Endodermal cell (in vitro differentiated cells): ENCODE results near the gene ANKRD36C. TPM values are rescaled to one million over a fixed set of nuclear protein-coding genes. Genes with fewer than 3 reads are reported as not detected.
A peak's percentile ranks its signal among the peaks of the same experiment; 100 is the strongest.
"Not testable (repeated sequence)": the region's sequence is repeated elsewhere in the genome, so short reads cannot be mapped to it uniquely, and the experiment has no call there.

Source experiments
- DNase-seq: peaks from one replicate; pipeline ENCODE4 v3.0.0-alpha.2; 2017
- H3K27ac ChIP-seq: 2 replicates; pipeline ENCODE4 v1.5.1; 2013; ENCODE audit warnings: mild to moderate bottlenecking, low read depth, low read length, moderate library complexity
- H3K27me3 ChIP-seq: 2 replicates; pipeline ENCODE4 v1.6.1; 2013; ENCODE audit warnings: mild to moderate bottlenecking, low read length, moderate library complexity; ENCODE audit not compliant: insufficient read depth, control insufficient read depth, poor library complexity, severe bottlenecking
- H3K36me3 ChIP-seq: 2 replicates; pipeline ENCODE4 v1.7.0; 2013; ENCODE audit warnings: mild to moderate bottlenecking, low read length, moderate library complexity; ENCODE audit not compliant: control insufficient read depth, insufficient read depth
- H3K4me1 ChIP-seq: one replicate; pipeline ENCODE4 v1.7.0; 2013; ENCODE audit warnings: low read length; ENCODE audit not compliant: control insufficient read depth, insufficient read depth
- H3K4me3 ChIP-seq: 2 replicates; pipeline ENCODE4 v1.5.1; 2013; ENCODE audit warnings: mild to moderate bottlenecking, low read length, moderate library complexity
- H3K9ac ChIP-seq: 2 replicates; pipeline ENCODE4 v1.6.1; 2013; ENCODE audit warnings: mild to moderate bottlenecking, low read length, moderate library complexity; ENCODE audit not compliant: poor library complexity, severe bottlenecking; ENCODE audit errors: extremely low read depth
- H3K9me3 ChIP-seq: 2 replicates; pipeline ENCODE4 v1.6.1; 2013; ENCODE audit warnings: mild to moderate bottlenecking, low read length, moderate library complexity; ENCODE audit not compliant: control insufficient read depth
- H3K27ac Mint-ChIP-seq: 2 replicates; pipeline ENCODE4 v1.8.0; 2020; ENCODE audit warnings: mixed read lengths
- H3K27me3 Mint-ChIP-seq: 2 replicates; pipeline ENCODE4 v1.8.0; 2021; ENCODE audit warnings: mild to moderate bottlenecking, mixed read lengths; ENCODE audit not compliant: insufficient read depth
- H3K36me3 Mint-ChIP-seq: 2 replicates; pipeline ENCODE4 v1.8.0; 2020; ENCODE audit warnings: low read depth, mixed read lengths
- H3K4me1 Mint-ChIP-seq: 2 replicates; pipeline ENCODE4 v1.8.0; 2020; ENCODE audit warnings: mixed read lengths
- H3K4me3 Mint-ChIP-seq: 2 replicates; pipeline ENCODE4 v1.8.0; 2020; ENCODE audit warnings: mild to moderate bottlenecking, moderate library complexity, mixed read lengths
- H3K9me3 Mint-ChIP-seq: 2 replicates; pipeline ENCODE4 v1.8.0; 2020; ENCODE audit warnings: mild to moderate bottlenecking, mixed read lengths
- CTCF ChIP-seq: fragments of 200-600 bp; sonication (generic); conservative IDR thresholded peaks from 2 replicates; pipeline ENCODE4 v1.5.0; 2021; ENCODE audit warnings: antibody characterized with exemption, mild to moderate bottlenecking
- WGBS, 2 experiments: methylation state at CpG; one replicate each; pipeline versions ENCODE4 v1.1.5 to v1.1.7; 2013; ENCODE audit warnings: missing lambda C conversion rate in 2 of 2, mixed read lengths in 1 of 2; ENCODE audit not compliant: insufficient coverage in 1 of 2, insufficient read length in 1 of 2; 5-methylcytosine and 5-hydroxymethylcytosine counted together
- total RNA-seq, 2 donors: library from RNA; stranded (reverse); fragmentation: NEBNext Ultra II Directional in 1 of 2; extraction: Animal tissue kit (Norgen Biotek cat#: 25700) in 1 of 2; gene quantifications; 2 replicates in 1 of 2; 3 replicates in 1 of 2; pipeline ENCODE4 v1.2.1, GENCODE V29; 2021

Gene ANKRD36C
- total RNA-seq, 2 donors from 2014 or later, result 21.1 to 32.2 TPM

- H3K36me3 Mint-ChIP-seq, H3K4me3 ChIP-seq, H3K27ac ChIP-seq, H3K9me3 Mint-ChIP-seq, H3K27ac Mint-ChIP-seq, H3K9ac ChIP-seq, H3K27me3 ChIP-seq, H3K27me3 Mint-ChIP-seq, H3K9me3 ChIP-seq, H3K4me1 ChIP-seq, H3K4me1 Mint-ChIP-seq, H3K4me3 Mint-ChIP-seq, H3K36me3 ChIP-seq: not testable (repeated sequence)
- 42 to 67% methylated on average over 2 to 11 of the region's 19 CpGs for WGBS, 2 experiments
- DNase-seq, result peak; percentile 96
- peak; percentile 89 for TF ChIP-seq CTCF
These were observed 31.2 kb upstream of the ANKRD36C start for GRCh38 chr2:96022701-96023447.

DNA sequence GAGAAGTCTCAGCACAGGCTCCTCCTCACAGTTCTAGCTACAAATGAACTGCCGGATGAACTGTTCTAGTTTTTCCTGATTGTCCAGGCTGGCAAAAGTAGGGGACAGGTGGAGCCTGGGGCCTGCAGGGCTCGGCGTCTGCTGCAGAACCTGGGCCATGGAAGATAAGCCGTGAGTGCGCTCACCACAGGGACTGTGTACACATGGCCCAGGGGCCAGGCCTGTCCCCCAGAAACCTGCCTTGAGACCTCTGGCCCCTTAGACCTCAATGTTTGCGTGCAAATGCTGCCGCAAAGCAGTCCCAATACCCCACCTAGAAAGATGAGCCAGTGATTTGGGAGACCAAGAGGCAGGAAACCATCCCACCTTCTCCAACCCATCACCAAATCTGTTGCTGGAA is 30.5 kb upstream of the ANKRD36C start:
- not testable (repeated sequence) for H3K9ac ChIP-seq, H3K27me3 ChIP-seq, H3K27ac Mint-ChIP-seq, H3K27me3 Mint-ChIP-seq, H3K9me3 Mint-ChIP-seq, H3K4me3 ChIP-seq, H3K4me3 Mint-ChIP-seq, H3K9me3 ChIP-seq, H3K27ac ChIP-seq, H3K36me3 ChIP-seq, H3K4me1 Mint-ChIP-seq, H3K4me1 ChIP-seq, H3K36me3 Mint-ChIP-seq
- 91 to 100% methylated on average over 2 to 7 of the region's 7 CpGs for WGBS, 2 experiments
- DNase-seq, result peak; percentile 33

GRCh38 chr2:96021142-96021541 is 29.5 kb upstream of the ANKRD36C start:
- H3K4me1 ChIP-seq, H3K27me3 ChIP-seq: not testable (repeated sequence)

GRCh38 chr2:96019909-96020590 is 28.4 kb upstream of the ANKRD36C start:
- H3K36me3 ChIP-seq, H3K4me3 Mint-ChIP-seq, H3K9ac ChIP-seq, H3K27ac Mint-ChIP-seq, H3K27me3 ChIP-seq, H3K4me1 Mint-ChIP-seq, H3K27ac ChIP-seq, H3K4me3 ChIP-seq, H3K36me3 Mint-ChIP-seq, DNase-seq, H3K9me3 Mint-ChIP-seq, H3K4me1 ChIP-seq, H3K9me3 ChIP-seq, H3K27me3 Mint-ChIP-seq: not testable (repeated sequence)
- WGBS, 2 experiments, result 89% methylated on average over 3 of the region's 9 CpGs; no CpG with 5 or more reads in 1 of the 2 experiments

More at GRCh38 chr2:96021142-96021541, 29.5 kb upstream of the ANKRD36C start:
- DNase-seq, result peak; percentile 23
- not testable (repeated sequence) for H3K4me3 Mint-ChIP-seq, H3K27me3 Mint-ChIP-seq, H3K36me3 ChIP-seq, H3K27ac ChIP-seq, H3K9me3 ChIP-seq, H3K36me3 Mint-ChIP-seq, H3K4me3 ChIP-seq, H3K4me1 Mint-ChIP-seq, H3K9me3 Mint-ChIP-seq, H3K9ac ChIP-seq, H3K27ac Mint-ChIP-seq
- 82 to 94% methylated on average over 4 of the region's 4 CpGs for WGBS, 2 experiments

DNA sequence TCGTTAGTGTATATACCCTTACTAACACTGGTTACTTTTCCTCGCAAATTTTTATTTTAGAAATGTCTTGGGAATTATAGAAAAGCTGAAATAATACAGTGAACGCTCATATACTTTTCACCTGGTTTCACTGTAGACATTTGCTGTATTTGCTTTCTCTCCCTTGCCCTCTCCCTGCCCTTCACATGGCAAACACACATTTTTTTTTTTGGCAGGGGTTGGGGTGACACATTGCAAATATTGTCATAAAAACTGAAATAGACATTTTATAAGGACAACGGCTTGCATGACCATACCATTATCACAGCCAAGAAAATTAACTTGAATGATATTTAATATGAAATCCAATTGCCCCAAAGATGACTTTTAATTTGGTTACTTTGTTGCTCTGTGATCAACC is 24.7 kb upstream of the ANKRD36C start:
- not testable (repeated sequence) for H3K27me3 Mint-ChIP-seq, H3K27ac Mint-ChIP-seq, H3K27me3 ChIP-seq, H3K4me1 Mint-ChIP-seq, DNase-seq, H3K9me3 Mint-ChIP-seq, H3K36me3 ChIP-seq, H3K36me3 Mint-ChIP-seq, H3K4me3 Mint-ChIP-seq, H3K9ac ChIP-seq, H3K9me3 ChIP-seq, H3K4me1 ChIP-seq, H3K27ac ChIP-seq, H3K4me3 ChIP-seq
- 100% methylated on average over 1 of the region's 4 CpGs; no CpG with 5 or more reads in 1 of the 2 experiments for WGBS, 2 experiments
